Hepatocyte (in vitro differentiated cells): ENCODE measurements around the gene CIAO2B.

Experiments used
- EZH2 ChIP-seq: fragments of 200-600 bp; sonication (generic); IDR thresholded peaks from 2 replicates; pipeline ENCODE4 v1.6.1; 2016; ENCODE audit warnings: antibody characterized with exemption, mild to moderate bottlenecking, borderline replicate concordance
- EZH2phosphoT487 ChIP-seq: fragments of 200-600 bp; sonication (generic); IDR thresholded peaks from one replicate; pipeline ENCODE4 v1.6.1; 2018; ENCODE audit warnings: antibody characterized with exemption, mild to moderate bottlenecking, low read depth, moderate library complexity; ENCODE audit not compliant: unreplicated experiment, severe bottlenecking
- TF ChIP-seq, protein P1 (sequence below): fragments of 200-600 bp; sonication (generic); IDR thresholded peaks from 2 replicates; pipeline ENCODE4 v1.5.1; 2016; ENCODE audit warnings: antibody characterized with exemption, mild to moderate bottlenecking; ENCODE audit not compliant: poor library complexity

GRCh38 chr16:66918355-66918754 lies 15.8 kb downstream of the CIAO2B start:
- TF ChIP-seq, protein P1, sequence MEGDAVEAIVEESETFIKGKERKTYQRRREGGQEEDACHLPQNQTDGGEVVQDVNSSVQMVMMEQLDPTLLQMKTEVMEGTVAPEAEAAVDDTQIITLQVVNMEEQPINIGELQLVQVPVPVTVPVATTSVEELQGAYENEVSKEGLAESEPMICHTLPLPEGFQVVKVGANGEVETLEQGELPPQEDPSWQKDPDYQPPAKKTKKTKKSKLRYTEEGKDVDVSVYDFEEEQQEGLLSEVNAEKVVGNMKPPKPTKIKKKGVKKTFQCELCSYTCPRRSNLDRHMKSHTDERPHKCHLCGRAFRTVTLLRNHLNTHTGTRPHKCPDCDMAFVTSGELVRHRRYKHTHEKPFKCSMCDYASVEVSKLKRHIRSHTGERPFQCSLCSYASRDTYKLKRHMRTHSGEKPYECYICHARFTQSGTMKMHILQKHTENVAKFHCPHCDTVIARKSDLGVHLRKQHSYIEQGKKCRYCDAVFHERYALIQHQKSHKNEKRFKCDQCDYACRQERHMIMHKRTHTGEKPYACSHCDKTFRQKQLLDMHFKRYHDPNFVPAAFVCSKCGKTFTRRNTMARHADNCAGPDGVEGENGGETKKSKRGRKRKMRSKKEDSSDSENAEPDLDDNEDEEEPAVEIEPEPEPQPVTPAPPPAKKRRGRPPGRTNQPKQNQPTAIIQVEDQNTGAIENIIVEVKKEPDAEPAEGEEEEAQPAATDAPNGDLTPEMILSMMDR, result no peak
- TF ChIP-seq EZH2, result no peak
- no peak for TF ChIP-seq EZH2phosphoT487
